ENCODE data around the gene RICTOR.

RICTOR gene, protein sequence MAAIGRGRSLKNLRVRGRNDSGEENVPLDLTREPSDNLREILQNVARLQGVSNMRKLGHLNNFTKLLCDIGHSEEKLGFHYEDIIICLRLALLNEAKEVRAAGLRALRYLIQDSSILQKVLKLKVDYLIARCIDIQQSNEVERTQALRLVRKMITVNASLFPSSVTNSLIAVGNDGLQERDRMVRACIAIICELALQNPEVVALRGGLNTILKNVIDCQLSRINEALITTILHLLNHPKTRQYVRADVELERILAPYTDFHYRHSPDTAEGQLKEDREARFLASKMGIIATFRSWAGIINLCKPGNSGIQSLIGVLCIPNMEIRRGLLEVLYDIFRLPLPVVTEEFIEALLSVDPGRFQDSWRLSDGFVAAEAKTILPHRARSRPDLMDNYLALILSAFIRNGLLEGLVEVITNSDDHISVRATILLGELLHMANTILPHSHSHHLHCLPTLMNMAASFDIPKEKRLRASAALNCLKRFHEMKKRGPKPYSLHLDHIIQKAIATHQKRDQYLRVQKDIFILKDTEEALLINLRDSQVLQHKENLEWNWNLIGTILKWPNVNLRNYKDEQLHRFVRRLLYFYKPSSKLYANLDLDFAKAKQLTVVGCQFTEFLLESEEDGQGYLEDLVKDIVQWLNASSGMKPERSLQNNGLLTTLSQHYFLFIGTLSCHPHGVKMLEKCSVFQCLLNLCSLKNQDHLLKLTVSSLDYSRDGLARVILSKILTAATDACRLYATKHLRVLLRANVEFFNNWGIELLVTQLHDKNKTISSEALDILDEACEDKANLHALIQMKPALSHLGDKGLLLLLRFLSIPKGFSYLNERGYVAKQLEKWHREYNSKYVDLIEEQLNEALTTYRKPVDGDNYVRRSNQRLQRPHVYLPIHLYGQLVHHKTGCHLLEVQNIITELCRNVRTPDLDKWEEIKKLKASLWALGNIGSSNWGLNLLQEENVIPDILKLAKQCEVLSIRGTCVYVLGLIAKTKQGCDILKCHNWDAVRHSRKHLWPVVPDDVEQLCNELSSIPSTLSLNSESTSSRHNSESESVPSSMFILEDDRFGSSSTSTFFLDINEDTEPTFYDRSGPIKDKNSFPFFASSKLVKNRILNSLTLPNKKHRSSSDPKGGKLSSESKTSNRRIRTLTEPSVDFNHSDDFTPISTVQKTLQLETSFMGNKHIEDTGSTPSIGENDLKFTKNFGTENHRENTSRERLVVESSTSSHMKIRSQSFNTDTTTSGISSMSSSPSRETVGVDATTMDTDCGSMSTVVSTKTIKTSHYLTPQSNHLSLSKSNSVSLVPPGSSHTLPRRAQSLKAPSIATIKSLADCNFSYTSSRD (N-terminal part only)

DNA sequence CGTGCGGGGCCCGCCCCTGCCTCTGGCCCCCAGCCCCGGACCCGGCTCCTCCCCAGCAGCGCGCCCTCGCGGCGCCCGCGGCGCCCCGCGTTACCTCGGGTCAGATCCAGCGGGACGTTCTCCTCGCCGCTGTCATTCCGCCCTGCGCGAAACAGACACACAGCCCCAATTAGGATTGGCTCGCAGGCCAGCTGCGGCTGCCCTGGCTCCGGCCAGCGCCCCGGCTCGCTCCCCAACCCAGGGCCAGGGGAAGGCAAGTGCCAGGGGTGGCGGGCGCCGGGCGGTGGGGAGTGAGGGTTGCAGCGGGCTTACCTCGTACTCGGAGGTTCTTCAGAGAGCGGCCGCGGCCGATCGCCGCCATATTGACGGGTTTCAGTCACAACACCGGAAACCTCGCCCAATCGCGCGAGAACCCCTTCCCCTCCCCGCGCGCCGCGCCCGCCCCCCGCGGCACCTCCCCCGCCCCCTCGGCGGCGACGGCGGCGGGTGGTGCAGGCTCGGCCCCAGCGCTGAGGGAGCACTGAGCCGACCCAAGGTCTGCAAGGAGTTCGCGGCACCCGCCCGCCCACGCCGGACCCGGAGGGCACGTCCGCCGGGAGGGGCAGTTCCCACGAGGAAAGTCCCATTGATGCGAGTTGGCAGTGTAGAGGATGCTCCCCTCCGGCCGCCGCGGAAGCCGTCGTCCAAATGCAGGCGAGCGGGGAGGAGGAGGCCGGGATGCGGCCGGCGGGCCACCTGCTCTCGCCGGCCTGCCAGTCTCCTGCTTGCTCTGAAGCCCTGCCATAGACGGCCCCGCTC is at the start of gene RICTOR:
TSS of gene RICTOR (minus strand) at position 383 of the 798 bp plus-strand sequence. CDS start at position 361, 22 bp downstream.
- no peak for FAIRE-seq

DNA sequence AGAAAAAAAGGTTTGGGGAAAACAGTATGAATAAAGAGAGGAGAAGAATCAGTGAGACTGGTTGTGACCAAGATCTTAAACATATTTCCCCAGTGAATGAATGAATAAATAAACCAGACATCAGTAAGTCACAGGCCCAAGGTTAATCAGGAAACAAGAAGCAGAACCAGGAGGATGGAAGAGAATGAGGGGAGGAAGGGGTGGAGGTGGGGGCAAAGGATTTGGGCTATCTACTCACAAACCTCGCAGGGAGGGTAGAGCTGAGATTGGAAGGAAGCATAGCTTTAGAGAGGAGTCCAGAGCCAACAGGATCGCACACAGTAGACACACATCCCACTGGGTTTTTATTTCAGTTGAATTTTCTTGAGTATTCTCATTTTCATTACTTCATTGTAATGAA is 47.7 kb upstream of the RICTOR start:
- no peak for FAIRE-seq

DNA sequence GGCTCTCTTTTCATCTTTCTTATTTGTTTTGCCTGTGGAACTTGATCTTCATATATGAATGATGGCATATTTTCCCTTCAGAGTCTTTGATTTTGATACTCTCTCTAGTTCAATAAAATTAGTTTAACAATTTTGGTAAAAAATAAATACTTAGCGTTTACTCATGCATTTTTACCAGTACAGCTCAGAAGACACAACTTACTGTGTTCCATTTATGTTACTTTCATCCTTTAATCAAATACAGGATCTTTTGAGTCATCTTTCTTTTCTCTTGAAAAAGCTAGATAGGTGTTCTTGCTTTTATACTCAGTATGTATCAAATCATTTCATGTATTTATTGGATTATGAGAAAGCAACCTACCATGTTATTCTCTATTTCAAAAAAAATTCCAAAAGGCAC is 47.1 kb upstream of the RICTOR start:
- FAIRE-seq: no peak

DNA sequence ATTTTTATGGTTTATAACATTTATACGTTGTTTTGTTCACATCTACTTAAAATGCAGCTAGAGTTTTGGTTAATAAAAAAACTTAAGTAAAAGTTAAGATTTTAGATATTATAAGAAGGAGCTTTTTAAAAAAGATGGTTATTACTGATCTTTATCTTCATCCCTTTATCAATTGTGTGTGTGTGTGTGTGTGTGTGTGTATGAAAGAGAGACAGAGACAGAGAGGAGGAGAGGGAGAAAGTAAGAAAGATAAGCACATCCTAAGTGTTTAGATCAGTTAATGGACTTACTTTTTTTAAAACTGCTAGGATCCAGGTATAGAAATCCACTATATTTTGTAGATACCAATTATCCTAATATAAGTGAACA is 45.8 kb upstream of the RICTOR start:
- no peak for FAIRE-seq

DNA sequence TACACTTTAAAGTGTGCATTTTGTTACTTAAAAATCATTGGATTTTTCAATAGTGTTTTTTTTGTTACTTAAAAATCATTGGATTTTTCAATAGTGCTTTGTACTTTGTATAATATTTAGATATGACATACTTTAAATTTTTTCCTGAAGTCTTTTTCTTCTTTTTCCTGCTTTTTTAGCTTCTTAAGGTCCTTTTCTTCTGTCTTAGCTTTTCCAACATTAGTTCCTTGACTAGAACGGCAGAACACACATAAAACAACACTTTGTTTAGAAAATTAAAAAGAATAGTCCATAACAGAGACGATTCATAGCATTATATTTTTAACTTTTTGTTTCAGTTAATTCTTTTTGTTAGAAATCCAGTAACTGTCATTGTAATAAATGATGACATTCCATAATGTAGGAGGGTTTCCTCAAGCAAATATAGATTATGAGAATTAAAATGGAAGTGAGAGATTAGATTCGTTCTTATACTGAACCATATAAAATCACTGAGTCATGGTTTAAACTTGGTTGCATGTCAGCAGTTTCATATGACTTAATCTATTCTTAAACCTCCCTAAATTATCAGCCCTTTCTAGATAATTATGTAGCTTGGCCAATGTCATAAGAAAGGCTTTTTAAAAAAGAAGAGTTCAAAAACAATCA is 45.3 kb upstream of the RICTOR start:
- no peak for FAIRE-seq

DNA sequence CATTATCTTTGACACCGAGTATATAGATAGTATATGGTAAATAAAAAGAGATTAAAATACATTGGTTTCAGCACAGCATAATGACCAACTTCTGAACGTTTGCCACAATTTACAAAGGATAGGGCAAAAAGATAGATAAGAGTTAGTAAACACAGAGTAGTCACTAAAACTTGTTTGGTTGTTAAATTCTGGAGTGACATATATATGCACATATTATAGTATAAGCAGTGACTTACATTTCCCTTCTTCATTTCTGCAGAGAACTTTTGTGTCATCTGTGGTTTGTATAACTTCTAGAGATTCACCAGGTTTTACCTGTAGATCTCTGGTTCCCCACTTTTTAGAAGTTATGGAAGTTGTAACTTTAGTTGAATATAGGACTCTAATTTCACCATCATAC is 44.4 kb upstream of the RICTOR start:
- FAIRE-seq: no peak

DNA sequence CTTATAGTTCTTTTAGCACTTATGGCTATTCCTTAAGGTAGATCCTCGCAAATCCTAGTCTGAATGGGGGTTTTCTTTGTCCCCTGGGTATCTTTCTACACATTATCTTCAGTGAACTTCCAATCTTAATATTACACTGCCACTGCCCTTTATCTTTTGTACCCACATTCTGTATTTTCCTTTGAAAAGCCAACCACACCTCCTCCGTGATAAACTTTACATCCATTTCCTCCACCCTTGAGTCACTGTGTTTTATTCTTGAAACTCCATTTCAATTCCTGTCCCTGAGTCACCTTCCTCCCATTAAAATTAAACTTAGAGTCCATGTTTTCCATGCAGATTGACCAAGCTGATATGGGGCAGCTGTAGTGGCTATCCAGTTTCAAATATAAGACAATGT is 43.2 kb upstream of the RICTOR start:
- no peak for FAIRE-seq

DNA sequence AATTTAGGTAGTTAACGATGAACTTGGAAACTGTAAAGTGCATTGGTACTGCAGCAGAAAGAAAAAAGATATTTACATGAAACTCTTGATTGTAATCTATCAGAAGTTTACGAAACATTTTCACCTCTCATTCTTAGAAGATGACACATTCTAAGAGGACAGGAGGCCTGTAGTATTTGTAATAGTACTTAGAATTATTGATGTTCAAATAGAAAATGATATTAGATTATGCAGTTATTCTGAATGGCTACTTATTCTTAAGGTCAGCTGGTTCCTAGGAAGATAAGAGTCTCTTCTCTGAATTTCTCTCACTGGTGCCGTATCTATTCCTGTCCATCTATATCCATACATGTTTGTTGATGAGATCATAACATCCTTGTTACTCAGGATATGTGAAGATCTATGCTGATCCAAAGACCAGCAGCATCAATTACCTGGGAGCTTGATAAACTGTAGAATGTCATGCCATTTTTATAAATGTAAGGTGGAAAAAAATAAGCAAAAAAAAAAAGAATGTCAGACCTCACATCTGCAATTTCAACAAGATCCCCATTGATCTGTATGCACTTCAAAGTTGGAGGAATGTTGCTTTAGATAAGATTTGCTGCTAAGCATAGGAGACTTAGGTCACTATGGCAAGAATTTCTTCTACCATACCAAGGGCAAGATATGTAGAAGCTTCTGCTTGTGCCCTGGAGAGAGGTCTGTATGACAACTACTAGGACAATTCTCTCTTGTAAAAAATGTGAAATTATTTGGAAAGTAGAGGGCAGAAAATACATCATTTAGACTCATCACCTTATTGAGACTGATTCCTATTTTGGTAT is 42.4 kb upstream of the RICTOR start:
- FAIRE-seq: no peak

DNA sequence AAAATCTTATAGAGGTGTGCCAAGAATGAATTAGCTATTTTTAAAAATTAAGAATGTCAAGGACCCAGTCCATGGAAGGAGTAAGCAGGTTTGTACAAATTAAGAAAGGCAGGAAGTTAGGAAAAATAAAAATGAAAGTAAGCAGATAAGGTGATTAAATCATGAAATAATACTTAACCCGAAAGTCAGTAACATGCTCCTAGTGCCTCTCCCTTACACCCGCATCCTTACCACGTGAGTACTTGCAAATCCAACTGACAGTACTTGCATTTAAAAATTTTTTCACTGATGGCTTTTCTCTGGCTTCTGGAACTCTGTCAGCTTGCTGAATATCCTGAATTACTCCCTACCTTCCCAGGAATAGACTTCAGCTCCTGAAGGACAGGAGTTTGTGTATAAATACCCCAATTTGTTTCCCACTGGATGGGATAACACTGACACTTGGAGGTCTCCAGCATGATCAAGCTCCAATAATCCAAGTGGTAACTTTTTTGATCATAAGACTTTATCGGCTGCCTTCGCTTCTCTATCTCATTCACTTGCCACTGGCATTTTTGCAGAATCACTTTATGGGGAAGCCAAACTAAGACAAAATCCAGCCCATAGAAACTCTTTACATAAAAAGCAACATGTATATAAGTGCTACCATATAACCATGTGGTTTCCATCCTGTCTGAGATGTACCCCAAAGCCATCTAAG is 41.6 kb upstream of the RICTOR start:
- no peak for FAIRE-seq

DNA sequence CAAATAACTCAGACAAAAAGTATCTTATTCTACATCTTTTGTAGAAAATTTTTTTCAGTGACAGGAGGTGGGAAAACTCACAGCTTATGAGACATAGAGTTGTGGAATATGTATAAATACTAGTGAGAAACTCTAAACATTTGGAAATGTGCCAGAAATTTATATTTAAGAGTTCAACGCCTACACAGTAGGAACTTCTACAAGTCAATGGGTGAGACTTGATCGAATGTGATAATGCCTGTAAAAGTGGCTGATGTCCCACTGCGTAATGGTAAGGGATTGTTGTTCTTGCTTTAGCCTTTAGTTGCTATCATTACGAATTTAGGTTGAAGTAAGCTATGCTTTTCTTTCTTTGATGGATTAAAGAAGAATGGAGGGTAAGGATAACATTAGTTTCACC is 40.0 kb upstream of the RICTOR start:
- FAIRE-seq: no peak

DNA sequence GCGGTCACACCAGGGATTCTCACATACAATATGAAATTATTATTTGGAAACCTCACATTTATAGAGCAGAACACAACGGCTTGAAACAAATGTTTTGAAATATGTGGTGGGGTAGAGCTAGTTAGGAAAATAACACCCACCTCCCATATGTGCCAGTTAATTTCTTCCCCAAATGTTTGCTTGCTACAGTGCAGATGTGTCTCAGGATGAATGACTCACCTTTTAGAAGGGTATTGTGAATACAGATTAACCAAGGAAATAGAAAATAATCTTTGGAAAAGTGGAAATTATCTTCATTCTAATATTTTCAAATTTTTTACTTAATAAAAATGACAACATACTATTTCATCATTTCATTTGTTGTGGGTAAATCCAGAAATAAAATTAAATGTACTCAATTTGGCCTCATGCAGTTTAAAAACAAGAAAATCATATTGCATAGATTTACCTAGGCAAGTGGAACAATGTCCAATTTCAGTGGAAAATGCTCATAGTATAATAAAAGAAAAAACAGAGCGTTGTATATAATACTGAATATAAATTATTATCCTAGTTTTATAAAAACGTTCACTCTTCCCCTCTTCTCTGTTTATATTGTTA is 39.3 kb upstream of the RICTOR start:
- FAIRE-seq: peak; percentile 21

DNA sequence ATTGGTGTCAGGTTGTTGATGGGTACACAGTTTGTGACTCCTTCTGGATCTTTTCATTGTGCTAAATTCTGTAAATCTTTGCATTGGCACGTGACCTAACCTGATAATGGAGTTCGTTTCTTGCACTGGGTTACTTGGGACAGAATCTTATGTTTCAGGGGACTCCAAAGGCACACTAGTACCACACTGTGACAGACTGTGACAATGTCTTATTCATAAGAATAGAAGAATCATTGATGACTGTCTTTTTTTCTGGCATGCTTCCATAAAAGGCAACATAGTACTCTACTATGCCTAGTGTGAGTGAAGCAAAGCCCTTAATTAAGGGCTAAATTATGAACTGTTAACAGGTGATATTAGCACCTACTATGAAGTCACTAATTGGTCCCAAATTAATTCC is 35.4 kb upstream of the RICTOR start:
- no peak for FAIRE-seq

DNA sequence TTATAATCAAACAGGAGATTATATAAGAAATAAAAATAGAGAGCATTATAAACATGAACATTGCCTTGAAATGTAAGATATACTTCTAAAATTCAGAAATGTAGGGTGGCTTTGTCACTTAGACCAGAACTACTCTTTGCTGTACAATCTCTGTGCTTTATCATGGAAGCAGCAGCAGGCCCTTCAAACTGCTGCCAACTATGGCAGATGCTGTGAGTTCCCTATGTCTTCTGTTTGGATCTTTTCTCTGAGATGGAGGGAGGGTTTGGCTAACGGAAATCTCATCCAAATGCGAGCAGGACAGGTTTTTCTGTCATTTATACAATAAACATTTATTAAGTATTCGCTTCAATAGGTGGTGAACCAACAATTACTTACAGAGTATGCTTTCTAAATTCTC is 34.8 kb upstream of the RICTOR start:
- FAIRE-seq: no peak

DNA sequence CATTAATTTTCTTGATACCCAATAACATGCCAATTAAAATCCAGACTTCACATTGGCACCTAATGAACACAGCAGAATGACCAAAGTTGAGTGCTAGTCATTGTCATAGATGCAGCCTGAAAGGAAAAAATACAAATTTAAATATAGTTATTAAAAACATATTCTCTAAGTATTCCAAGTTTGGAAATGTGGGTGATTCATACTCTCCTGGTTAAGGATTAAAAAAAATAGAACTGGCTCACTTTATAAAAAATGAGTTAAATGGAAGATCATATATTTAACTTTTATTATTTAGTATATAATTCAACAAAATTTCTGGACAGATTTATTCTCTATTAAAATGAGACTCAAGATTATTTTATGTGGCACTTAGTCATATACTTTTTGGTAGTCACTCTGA is 33.2 kb upstream of the RICTOR start:
- FAIRE-seq: peak; percentile 6

DNA sequence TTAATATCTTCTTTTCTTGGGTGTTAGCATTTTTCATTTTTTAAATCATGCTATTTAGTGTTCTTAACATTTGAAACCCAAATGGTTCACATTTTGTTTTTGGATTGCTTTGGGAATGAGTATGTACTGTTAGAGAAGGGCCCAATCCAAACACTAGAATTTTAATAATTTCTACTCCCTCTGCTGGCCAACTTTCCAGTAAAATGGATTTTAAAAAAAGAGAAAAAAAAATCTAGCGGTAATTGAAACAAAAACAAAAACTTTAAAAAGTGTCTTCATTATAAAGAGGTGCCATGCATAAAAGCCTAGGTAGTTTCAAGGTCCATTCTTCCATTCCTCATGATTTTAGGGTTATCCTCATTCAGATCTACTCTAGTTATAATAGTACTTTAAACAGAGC is 32.1 kb upstream of the RICTOR start:
- FAIRE-seq: peak; percentile 85

DNA sequence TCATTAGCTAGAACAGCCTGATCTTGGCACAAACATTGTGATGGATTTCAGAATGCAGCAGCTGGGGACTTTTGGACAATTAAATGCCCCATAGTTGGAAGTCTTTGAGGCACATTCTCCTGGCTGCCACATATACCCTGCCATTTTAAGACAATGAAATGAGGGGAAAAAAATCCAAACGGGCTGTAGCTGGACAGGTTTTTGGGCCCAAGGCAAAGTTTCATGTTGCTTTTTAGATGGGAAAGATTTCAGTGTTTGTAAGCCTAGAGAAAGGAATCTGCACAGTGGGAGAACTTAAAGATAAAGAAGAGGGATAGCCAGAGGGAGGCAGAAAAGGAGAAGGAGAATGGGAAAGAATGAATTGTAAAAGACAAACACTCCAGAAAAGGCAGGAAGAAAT is 30.0 kb upstream of the RICTOR start:
- no peak for FAIRE-seq

DNA sequence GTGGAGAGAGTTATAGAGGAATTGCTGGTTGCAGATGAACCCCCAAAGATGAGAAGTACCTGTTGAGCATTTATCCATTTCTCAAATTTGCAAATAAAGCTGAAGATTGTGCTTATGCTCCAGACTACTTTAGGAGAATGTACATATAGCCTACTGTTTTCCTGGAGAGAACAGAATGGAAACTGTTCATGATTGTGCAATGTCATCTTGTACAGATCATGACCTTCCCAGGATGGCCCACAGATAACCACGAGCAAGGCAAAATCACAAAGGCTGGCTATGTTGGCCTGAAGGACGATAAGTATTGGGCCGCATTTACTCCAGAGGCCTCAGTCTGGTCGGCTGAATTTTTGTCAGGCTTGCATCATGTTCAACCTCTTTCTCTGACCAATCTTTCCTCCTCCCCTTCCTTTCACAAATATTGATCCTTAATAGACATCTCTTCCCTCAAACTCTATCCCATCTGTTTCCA is 28.5 kb upstream of the RICTOR start:
- no peak for FAIRE-seq

DNA sequence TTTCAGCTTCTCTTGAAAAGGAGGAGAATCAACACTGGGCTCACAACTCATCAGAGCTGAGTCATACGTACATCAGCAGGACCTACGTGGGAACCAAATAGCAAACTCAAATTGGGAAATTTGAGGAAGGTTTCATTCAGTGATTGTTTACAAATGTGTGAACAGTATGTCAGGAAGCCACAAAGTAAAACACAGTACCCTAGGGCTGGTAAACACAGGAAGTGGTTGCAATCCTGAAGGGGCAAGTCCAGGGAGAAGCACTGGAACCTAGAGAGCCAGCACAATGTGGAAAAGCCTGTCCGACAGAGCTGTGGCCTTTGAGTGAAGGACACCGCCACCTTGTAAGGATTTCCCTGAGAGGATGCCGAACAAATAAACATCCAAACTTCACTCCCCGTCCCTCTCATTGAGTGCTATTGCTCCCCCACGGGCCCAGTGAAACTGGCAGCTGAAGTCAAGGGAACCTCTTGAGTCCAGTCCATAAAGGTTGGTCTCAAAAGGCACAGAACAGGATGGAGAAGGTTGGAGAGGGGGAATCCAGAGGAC is 26.7 kb upstream of the RICTOR start:
- FAIRE-seq: no peak

DNA sequence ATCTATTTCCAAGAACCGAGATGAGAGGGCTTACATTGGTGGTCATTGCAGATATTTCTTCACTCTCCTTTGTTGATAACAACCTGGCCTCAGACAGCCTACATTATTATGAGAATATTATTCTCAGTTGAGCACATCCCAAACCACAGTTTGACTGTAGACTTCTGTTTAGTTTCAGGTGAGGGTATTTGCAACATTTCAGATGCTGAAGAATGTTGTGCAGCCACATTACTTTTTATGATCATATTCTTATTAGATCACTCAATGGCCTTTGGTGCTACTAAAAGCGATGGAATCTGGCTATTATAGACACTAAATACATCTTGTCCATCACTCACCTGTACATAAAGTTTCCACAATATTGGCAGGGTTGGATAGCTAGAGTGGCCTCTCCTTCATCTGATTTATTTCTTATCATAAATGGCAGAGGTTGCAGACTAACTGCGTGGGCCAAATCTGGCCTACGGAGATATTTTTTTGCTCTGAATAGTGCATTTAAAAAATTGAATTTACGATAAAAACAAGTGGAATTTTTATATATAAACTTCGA is 26.2 kb upstream of the RICTOR start:
- FAIRE-seq: no peak
